Immature natural killer cell (primary cell): ENCODE data around the gene CLECL1. TPM values are rescaled to one million over a fixed set of nuclear protein-coding genes. Genes with fewer than 3 reads are reported as not detected.
A peak's percentile ranks its signal among the peaks of the same experiment; 100 is the strongest.
"Not testable (repeated sequence)": the region's sequence is repeated elsewhere in the genome, so short reads cannot be mapped to it uniquely, and the experiment has no call there.

ENCODE experiments used
- DNase-seq, 3 donors: peaks; one replicate each; pipeline ENCODE4 v3.0.0; 2022; ENCODE audit warnings: mixed read lengths in 1 of 3
- H3K27ac Mint-ChIP-seq, 6 donors: one replicate each; pipeline ENCODE4 v1.8.0; 2020; ENCODE audit warnings: mixed read lengths in 6 of 6, mild to moderate bottlenecking in 5 of 6, inconsistent platforms in 4 of 6, moderate library complexity in 3 of 6
- H3K27me3 Mint-ChIP-seq, 3 donors: one replicate each; pipeline ENCODE4 v1.8.0; 2020 to 2021; ENCODE audit warnings: low read depth in 3 of 3, mild to moderate bottlenecking in 3 of 3, mixed read lengths in 3 of 3, moderate library complexity in 3 of 3, inconsistent platforms in 1 of 3
- H3K36me3 Mint-ChIP-seq, 3 donors: one replicate each; pipeline ENCODE4 v1.8.0; 2020; ENCODE audit warnings: mixed read lengths in 3 of 3, inconsistent platforms in 2 of 3, mild to moderate bottlenecking in 2 of 3
- H3K4me1 Mint-ChIP-seq, 2 donors: one replicate each; pipeline ENCODE4 v1.8.0; 2020; ENCODE audit warnings: inconsistent platforms in 2 of 2, mild to moderate bottlenecking in 2 of 2, mixed read lengths in 2 of 2, moderate library complexity in 1 of 2
- H3K4me3 Mint-ChIP-seq, 5 donors: one replicate each; pipeline ENCODE4 v1.8.0; 2020; ENCODE audit warnings: mild to moderate bottlenecking in 5 of 5, mixed read lengths in 5 of 5, inconsistent platforms in 3 of 5, moderate library complexity in 3 of 5
- H3K9me3 Mint-ChIP-seq, 6 donors: one replicate each; pipeline ENCODE4 v1.8.0; 2020; ENCODE audit warnings: mild to moderate bottlenecking in 6 of 6, mixed read lengths in 6 of 6, inconsistent platforms in 4 of 6, moderate library complexity in 3 of 6
- polyA plus RNA-seq, 3 donors: library from polyadenylated mRNA; unstranded; fragments of 300-500 nt; fragmentation: Illumina TruSeq; gene quantifications; one replicate each; pipeline ENCODE4 v1.2.3, GENCODE V29; 2021

The CLECL1 gene
- polyA plus RNA-seq, 3 donors from 2014 or later, result 1.2 to 3.5 TPM; not detected in 1

DNA sequence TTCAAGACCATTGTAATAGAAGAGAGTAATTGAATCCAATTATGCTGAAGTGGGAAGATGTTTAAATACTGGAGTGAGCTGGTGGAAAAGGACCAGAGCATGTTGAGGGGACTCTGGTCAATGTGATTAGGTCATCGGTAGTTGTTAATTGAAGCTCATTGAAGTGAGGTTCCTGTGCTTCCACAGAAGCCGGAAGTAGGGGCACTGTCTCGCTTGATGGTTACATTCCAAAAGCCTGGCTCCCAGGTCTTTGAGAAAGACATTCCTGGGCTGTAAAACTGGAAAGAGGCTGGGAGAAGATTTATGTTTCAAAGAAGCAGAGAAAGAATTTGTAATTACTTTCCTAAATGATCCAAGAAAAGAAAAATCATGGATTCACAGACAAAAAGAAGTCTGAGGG lies 12.3 kb upstream of the CLECL1 start:
- Mint-ChIP-seq H3K9me3 (no peaks in the 10 kb centered on the region), H3K4me3 (no peak overlapping the region), H3K4me1 (peaks cover 36 to 51% of the 10 kb centered on the region in 2 donors), H3K27ac (peak overlapping the region in 3 of 6 donors; percentile 15 to 90 (median 45)), H3K27me3 (peaks cover 3 to 12% (median 5%) of the 10 kb centered on the region in 3 donors), H3K36me3 (no peaks in the 10 kb centered on the region)
- DNase-seq, result no peak

DNA sequence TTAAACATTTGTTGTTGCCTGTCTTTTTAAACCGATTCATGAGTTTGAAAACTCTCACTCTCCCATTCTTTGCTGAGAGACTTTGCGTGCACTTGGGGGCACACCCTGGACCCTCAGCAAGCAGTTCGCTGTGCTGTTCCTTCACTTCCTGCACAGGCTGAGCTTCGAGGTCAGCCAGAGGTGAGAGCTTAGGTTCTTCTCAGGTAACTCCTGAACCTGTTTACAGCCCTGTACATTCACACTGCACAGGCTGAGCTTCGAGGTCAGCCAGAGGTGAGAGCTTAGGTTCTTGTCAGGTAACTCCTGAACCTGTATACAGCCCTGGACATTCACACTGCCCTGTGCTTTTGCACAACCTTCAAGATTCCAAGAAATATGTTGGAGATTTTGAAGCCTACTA lies 9.8 kb upstream of the CLECL1 start:
- no peaks in the 10 kb centered on the region for H3K36me3 Mint-ChIP-seq
- DNase-seq, result peak in 1 of 3 donors; percentile 33
- peaks cover 3 to 10% (median 5%) of the 10 kb centered on the region in 3 donors for H3K27me3 Mint-ChIP-seq
- H3K4me3 Mint-ChIP-seq, result peak overlapping the region; percentile 80 to 88 (median 82)
- peaks cover 51 to 61% of the 10 kb centered on the region in 2 donors for H3K4me1 Mint-ChIP-seq
- no peaks in the 10 kb centered on the region for H3K9me3 Mint-ChIP-seq
- H3K27ac Mint-ChIP-seq, result peak overlapping the region; percentile 86 to 99 (median 96)

DNA sequence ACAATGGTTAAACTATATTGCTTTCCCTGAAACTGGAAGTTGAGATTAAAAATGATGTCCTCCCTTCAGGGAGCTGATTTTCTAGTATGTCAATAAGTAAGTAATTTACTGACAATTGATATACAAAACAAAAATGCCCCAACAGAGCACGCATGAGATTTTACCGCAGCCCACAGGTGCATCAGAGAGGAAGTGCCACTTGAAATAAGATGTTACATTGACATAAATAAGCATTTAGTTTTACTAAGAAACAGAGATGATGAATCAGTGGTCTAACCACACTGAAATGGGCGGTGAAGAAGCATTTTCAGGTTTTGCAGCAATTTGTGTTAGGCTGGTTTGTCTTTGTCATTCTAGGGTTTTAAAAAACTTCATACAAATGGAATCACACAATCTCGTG lies 8.8 kb upstream of the CLECL1 start:
- Mint-ChIP-seq H3K27me3 (peaks cover 2 to 10% (median 3%) of the 10 kb centered on the region in 3 donors), H3K9me3 (no peaks in the 10 kb centered on the region), H3K4me1 (peaks cover 60 to 71% of the 10 kb centered on the region in 2 donors), H3K36me3 (no peaks in the 10 kb centered on the region), H3K4me3 (peak overlapping the region; percentile 80 to 88 (median 82)), H3K27ac (peak overlapping the region; percentile 86 to 99 (median 96))
- peak; percentile 89 to 90 (median 89) for DNase-seq

GRCh38 chr12:9740106-9740750 lies 7.3 kb upstream of the CLECL1 start:
- no peak for DNase-seq
- peaks cover 62 to 76% of the 10 kb centered on the region in 2 donors for H3K4me1 Mint-ChIP-seq
- H3K4me3 Mint-ChIP-seq, result peak overlapping the region; percentile 50 to 71 (median 64)
- peak overlapping the region; percentile 84 to 93 (median 89) for H3K27ac Mint-ChIP-seq
- H3K9me3 Mint-ChIP-seq, result no peaks in the 10 kb centered on the region
- H3K36me3 Mint-ChIP-seq, result no peaks in the 10 kb centered on the region
- peaks cover 2 to 10% (median 3%) of the 10 kb centered on the region in 3 donors for H3K27me3 Mint-ChIP-seq

GRCh38 chr12:9739404-9740105 lies 6.7 kb upstream of the CLECL1 start:
- not testable (repeated sequence) for H3K9me3 Mint-ChIP-seq, H3K27me3 Mint-ChIP-seq, H3K36me3 Mint-ChIP-seq, H3K4me3 Mint-ChIP-seq, DNase-seq
- Mint-ChIP-seq H3K27ac (peak overlapping the region in 4 of 6 donors; percentile 86 to 93 (median 90)), H3K4me1 (peaks cover 57 to 72% of the 10 kb centered on the region in 2 donors)

DNA sequence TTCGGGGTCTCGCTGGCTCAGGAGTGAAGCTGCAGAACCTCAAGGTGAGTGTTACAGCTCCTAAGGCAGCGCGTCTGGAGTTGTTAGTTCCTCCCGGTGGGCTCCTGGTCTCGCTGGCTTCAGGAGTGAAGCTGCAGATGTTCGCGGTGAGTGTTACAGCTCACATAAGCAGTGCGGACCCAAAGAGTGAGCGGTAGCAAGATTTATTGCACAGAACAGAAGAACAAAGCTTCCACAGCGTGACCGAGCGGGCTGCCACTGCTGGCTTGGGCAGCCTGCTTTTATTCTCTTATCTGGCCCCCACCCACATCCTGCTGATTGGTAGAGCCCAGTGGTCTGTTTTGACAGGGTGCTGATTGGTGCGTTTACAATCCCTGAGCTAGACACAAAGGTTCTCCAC lies 6.0 kb upstream of the CLECL1 start:
- peak overlapping the region in 1 of 5 donors; percentile 19 for H3K4me3 Mint-ChIP-seq
- not testable (repeated sequence) for H3K27me3 Mint-ChIP-seq, DNase-seq, H3K36me3 Mint-ChIP-seq, H3K9me3 Mint-ChIP-seq
- H3K4me1 Mint-ChIP-seq, result peaks cover 57 to 69% of the 10 kb centered on the region in 2 donors
- peak overlapping the region in 5 of 6 donors; percentile 45 to 88 (median 78) for H3K27ac Mint-ChIP-seq

DNA sequence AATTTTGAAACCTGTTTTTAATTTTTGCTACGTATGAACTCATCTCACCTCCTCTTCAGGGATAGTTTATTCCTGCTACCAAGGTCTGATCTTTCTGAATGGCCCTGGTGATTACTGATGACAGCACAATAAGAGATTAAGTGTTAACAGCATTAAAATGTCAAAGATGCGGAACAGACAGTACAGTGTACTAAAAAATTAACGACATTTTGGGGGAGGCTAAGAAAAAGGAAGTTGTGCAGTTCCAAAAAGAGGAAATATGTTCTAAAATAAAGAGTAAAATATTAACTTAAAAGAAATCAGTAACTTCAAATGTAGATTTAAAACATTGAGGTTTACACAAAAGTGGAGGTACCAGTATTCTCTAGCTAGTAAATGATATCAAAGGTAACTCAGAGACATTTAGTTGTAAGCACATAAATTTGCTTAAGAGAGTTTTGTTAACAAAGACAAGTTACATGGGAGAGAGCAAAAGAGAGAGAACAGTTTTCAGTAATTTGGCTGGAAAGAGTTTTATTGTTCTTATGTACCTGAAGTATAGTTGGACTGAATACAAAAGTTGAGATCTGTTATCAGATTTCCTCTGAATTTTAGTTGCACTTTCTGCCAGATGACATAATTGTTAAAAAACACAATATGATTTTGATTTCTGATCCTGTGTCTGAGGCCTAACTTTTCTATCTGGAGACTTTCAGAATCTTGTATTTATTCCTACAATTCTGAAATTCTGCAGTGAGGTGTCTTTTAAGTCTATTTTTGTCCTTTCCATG lies 4.2 kb upstream of the CLECL1 start:
- peak overlapping the region in 3 of 5 donors; percentile 5 to 36 (median 16) for H3K4me3 Mint-ChIP-seq
- H3K27ac Mint-ChIP-seq, result peak overlapping the region; percentile 33 to 88 (median 62)
- no peak for DNase-seq
- no peaks in the 10 kb centered on the region for H3K36me3 Mint-ChIP-seq
- no peaks in the 10 kb centered on the region for H3K9me3 Mint-ChIP-seq
- peaks cover 3 to 7% (median 4%) of the 10 kb centered on the region in 3 donors for H3K27me3 Mint-ChIP-seq
- peaks cover 46 to 65% of the 10 kb centered on the region in 2 donors for H3K4me1 Mint-ChIP-seq

- Mint-ChIP-seq H3K4me3 (no peak overlapping the region), H3K9me3 (no peaks in the 10 kb centered on the region), H3K27ac (no peak overlapping the region)
These were observed 2.7 kb upstream of the CLECL1 start for GRCh38 chr12:9735601-9736000.

GRCh38 chr12:9731797-9732196 lies 1.1 kb downstream of the CLECL1 start:
- Mint-ChIP-seq H3K4me1 (peaks cover 10 to 24% of the 10 kb centered on the region in 2 donors), H3K9me3 (no peaks in the 10 kb centered on the region)

More at GRCh38 chr12:9735601-9736000, 2.7 kb upstream of the CLECL1 start:
- DNase-seq, result no peak
- Mint-ChIP-seq H3K36me3 (no peaks in the 10 kb centered on the region), H3K27me3 (peaks cover 2% of the 10 kb centered on the region in 3 donors), H3K4me1 (peaks cover 37 to 54% of the 10 kb centered on the region in 2 donors)

DNA sequence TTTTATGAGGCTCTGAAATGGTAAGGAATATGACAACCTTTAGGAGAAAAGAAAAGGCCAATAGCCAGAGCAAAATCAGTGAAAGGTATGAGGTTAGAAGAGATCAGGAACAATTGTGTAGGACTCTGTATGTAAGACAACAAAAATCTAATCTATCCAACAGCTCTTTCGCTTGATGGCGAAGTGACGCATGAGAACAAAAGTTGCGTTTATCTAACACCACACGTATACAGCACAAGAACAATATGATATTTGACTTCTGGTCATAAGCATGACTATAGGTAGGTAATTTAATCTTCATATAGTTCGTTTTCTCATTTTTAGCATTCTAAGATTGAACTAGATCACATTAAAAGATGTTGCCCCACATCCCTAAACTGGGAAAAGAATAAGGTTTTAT lies 1.5 kb downstream of the CLECL1 start:
- H3K36me3 Mint-ChIP-seq, result no peaks in the 10 kb centered on the region
- H3K4me3 Mint-ChIP-seq, result peak overlapping the region in 1 of 5 donors; percentile 3
- peaks cover 2% of the 10 kb centered on the region in 3 donors for H3K27me3 Mint-ChIP-seq
- peaks cover 7 to 19% of the 10 kb centered on the region in 2 donors for H3K4me1 Mint-ChIP-seq
- DNase-seq, result no peak
- H3K9me3 Mint-ChIP-seq, result no peaks in the 10 kb centered on the region
- H3K27ac Mint-ChIP-seq, result no peak overlapping the region

More at GRCh38 chr12:9731797-9732196, 1.1 kb downstream of the CLECL1 start:
- peaks cover 2% of the 10 kb centered on the region in 3 donors for H3K27me3 Mint-ChIP-seq
- H3K36me3 Mint-ChIP-seq, result no peaks in the 10 kb centered on the region
- H3K27ac Mint-ChIP-seq, result no peak overlapping the region
- H3K4me3 Mint-ChIP-seq, result peak overlapping the region in 1 of 5 donors; percentile 3
- DNase-seq, result no peak

DNA sequence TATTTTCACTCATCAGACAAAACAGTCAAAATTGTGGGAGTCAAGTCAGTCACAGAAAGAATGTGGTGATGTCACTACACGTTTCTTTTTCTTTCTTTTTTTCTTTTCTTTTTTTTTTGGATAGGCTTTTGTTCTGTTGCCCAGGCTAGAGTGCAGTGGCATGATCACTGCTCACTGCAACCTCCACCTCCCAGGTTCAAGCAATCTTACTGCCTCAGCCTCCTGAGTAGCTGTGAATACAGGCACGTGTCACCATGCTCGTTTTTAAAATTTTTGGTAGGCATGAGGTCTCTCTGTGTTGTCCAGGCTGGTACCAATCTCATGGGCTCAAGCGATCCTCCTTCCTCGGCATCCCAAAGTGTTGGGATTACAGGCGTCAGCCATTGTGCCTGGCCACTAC lies 2.3 kb downstream of the CLECL1 start:
- Mint-ChIP-seq H3K27ac (no peak overlapping the region), H3K27me3 (peaks cover 2 to 4% (median 2%) of the 10 kb centered on the region in 3 donors), H3K4me1 (peaks cover 7 to 18% of the 10 kb centered on the region in 2 donors), H3K36me3 (no peaks in the 10 kb centered on the region), H3K9me3 (no peaks in the 10 kb centered on the region), H3K4me3 (no peak overlapping the region)
- no peak for DNase-seq

DNA sequence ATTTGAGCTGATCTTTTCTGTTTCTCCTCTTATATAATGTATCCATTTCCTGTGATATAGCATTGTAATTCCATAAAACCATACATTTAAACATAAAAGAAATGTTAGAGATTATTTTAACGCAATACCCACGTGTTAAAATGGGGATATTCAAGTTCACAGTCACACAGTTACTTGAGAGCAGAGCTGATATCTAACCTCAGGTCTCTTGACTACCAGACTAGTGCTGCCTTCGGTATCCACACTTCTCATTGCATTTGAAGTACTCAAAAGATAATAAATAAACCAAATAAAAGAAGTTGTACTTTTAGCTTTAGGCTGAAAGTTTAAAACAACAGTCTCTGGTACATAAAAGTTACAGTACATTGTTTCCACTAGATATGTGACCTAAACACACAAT lies 2.9 kb downstream of the CLECL1 start:
- Mint-ChIP-seq H3K4me1 (peaks cover 7 to 18% of the 10 kb centered on the region in 2 donors), H3K27me3 (peaks cover 2 to 4% (median 2%) of the 10 kb centered on the region in 3 donors), H3K4me3 (no peak overlapping the region), H3K27ac (peak overlapping the region in 1 of 6 donors; percentile 31), H3K36me3 (no peaks in the 10 kb centered on the region), H3K9me3 (no peaks in the 10 kb centered on the region)
- DNase-seq, result no peak

DNA sequence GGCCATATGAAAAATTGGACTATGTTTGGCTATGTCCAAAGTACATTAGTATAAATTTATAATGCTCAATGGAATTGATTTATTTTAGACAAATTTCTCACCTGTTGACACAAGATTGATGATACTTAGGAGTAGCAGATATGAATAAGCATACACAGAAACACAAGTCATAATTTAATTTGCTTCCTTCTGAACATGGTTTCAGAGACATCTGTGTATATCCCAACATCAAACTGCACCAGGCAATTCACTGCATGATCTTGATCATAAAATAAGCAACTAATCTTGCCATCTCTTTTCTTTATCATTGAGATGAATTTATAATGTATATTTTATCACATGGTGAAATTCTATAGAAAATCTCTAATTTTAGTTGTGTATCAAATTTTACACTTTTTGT lies 3.8 kb downstream of the CLECL1 start:
- no peak for DNase-seq
- no peak overlapping the region for H3K27ac Mint-ChIP-seq
- peaks cover 7 to 18% of the 10 kb centered on the region in 2 donors for H3K4me1 Mint-ChIP-seq
- no peaks in the 10 kb centered on the region for H3K36me3 Mint-ChIP-seq
- peaks cover 2 to 6% (median 5%) of the 10 kb centered on the region in 3 donors for H3K27me3 Mint-ChIP-seq
- H3K4me3 Mint-ChIP-seq, result no peak overlapping the region
- H3K9me3 Mint-ChIP-seq, result no peaks in the 10 kb centered on the region
